HEK293 (cell line): Measurements from ENCODE around the gene PROK2.

ENCODE experiments used
- CTCF ChIA-PET: fragments of 350-600 bp; formaldehyde crosslinking; extraction: SDS; loops from one replicate; lab custom pipeline; 2021; ENCODE audit warnings: antibody characterized with exemption; lab: Yijun Ruan, JAX
- POLR2A ChIA-PET: fragments of 300-600 bp; formaldehyde crosslinking; extraction: SDS; loops from one replicate; lab custom pipeline; 2020; ENCODE audit warnings: antibody characterized with exemption, inconsistent platforms; lab: Yijun Ruan, JAX
- H3K27ac ChIP-seq: fragments of 200-500 bp; sonication (Bioruptor generic); 2 replicates; pipeline ENCODE4 v1.5.1; 2014; ENCODE audit warnings: low read depth, low read length, control low read depth, inconsistent platforms; ENCODE audit errors: extremely low read depth
- H3K36me3 ChIP-seq, 2 experiments: fragments of 200-500 bp in 1 of 2; sonication (Bioruptor generic) in 1 of 2; 1 replicate in 1 of 2; 2 replicates in 1 of 2; pipeline ENCODE4 v1.5.1; 2014 to 2017; ENCODE audit warnings: inconsistent platforms in 2 of 2, low read length in 2 of 2; ENCODE audit not compliant: control insufficient read depth in 2 of 2, insufficient read depth in 1 of 2
- H3K4me1 ChIP-seq: fragments of 200-500 bp; sonication (Bioruptor generic); 2 replicates; pipeline ENCODE4 v1.5.1; 2014; ENCODE audit warnings: mild to moderate bottlenecking, low read length, inconsistent platforms; ENCODE audit not compliant: control insufficient read depth, insufficient read depth
- H3K4me3 ChIP-seq: 2 replicates; pipeline ENCODE4 v1.5.1; 2011; ENCODE audit warnings: low read depth, mild to moderate bottlenecking, control low read depth, low read length, moderate library complexity
- H3K9me3 ChIP-seq: fragments of 200-500 bp; sonication (Bioruptor generic); 2 replicates; pipeline ENCODE4 v1.5.1; 2014; ENCODE audit warnings: low read depth, low read length, inconsistent platforms; ENCODE audit not compliant: control insufficient read depth, insufficient read depth
- GLIS2 ChIP-seq: fragments of 450-650 bp; formaldehyde crosslinking; IDR thresholded peaks from 2 replicates; pipeline ENCODE4 v1.5.1; 2016; ENCODE audit warnings: missing biosample characterization, missing genetic modification characterization
- KLF8 ChIP-seq: fragments of 450-650 bp; formaldehyde crosslinking; IDR thresholded peaks from 2 replicates; pipeline ENCODE4 v1.5.1; 2016; ENCODE audit warnings: missing biosample characterization, missing genetic modification characterization
- ZBTB10 ChIP-seq: fragments of 450-650 bp; formaldehyde crosslinking; IDR thresholded peaks from 2 replicates; pipeline ENCODE4 v1.5.1; 2016; ENCODE audit warnings: missing biosample characterization, missing genetic modification characterization
- ZBTB20 ChIP-seq: fragments of 450-650 bp; formaldehyde crosslinking; IDR thresholded peaks from 2 replicates; pipeline ENCODE4 v1.5.1; 2016; ENCODE audit warnings: missing biosample characterization, missing genetic modification characterization
- ZBTB26 ChIP-seq: fragments of 450-650 bp; formaldehyde crosslinking; optimal IDR thresholded peaks from 2 replicates; pipeline ENCODE3; 2016; ENCODE audit warnings: missing biosample characterization, mild to moderate bottlenecking, missing genetic modification characterization
- ZBTB48 ChIP-seq: fragments of 450-650 bp; formaldehyde crosslinking; IDR thresholded peaks from 2 replicates; pipeline ENCODE4 v1.5.1; 2016; ENCODE audit warnings: missing biosample characterization, missing genetic modification characterization
- ZBTB8A ChIP-seq: fragments of 450-650 bp; formaldehyde crosslinking; IDR thresholded peaks from 2 replicates; pipeline ENCODE4 v1.5.1; 2016; ENCODE audit warnings: missing biosample characterization, missing genetic modification characterization
- ZEB2 ChIP-seq: fragments of 450-650 bp; formaldehyde crosslinking; IDR thresholded peaks from 2 replicates; pipeline ENCODE4 v1.5.1; 2016; ENCODE audit warnings: missing biosample characterization, missing genetic modification characterization
- ZNF10 ChIP-seq: fragments of 450-650 bp; formaldehyde crosslinking; IDR thresholded peaks from 2 replicates; pipeline ENCODE4 v1.5.1; 2017; ENCODE audit warnings: missing biosample characterization, missing genetic modification characterization
- ZNF133 ChIP-seq: fragments of 450-650 bp; formaldehyde crosslinking; IDR thresholded peaks from 2 replicates; pipeline ENCODE4 v1.5.1; 2016; ENCODE audit warnings: missing biosample characterization, missing genetic modification characterization
- ZNF148 ChIP-seq: fragments of 450-650 bp; formaldehyde crosslinking; IDR thresholded peaks from 2 replicates; pipeline ENCODE4 v1.5.0; 2017; ENCODE audit warnings: missing biosample characterization, missing genetic modification characterization, borderline replicate concordance
- ZNF341 ChIP-seq: fragments of 450-650 bp; formaldehyde crosslinking; IDR thresholded peaks from 2 replicates; pipeline ENCODE4; 2016; ENCODE audit warnings: low read depth, missing biosample characterization, missing genetic modification characterization
- ZNF354C ChIP-seq: fragments of 450-650 bp; formaldehyde crosslinking; IDR thresholded peaks from 2 replicates; pipeline ENCODE4 v1.5.1; 2016; ENCODE audit warnings: missing biosample characterization, missing genetic modification characterization, low read depth, borderline replicate concordance
- ZNF404 ChIP-seq: fragments of 450-650 bp; formaldehyde crosslinking; IDR thresholded peaks from 2 replicates; pipeline ENCODE4 v1.5.1; 2017; ENCODE audit warnings: missing biosample characterization, missing genetic modification characterization
- ZNF48 ChIP-seq: fragments of 450-650 bp; formaldehyde crosslinking; IDR thresholded peaks from 2 replicates; pipeline ENCODE4 v1.5.1; 2016; ENCODE audit warnings: missing biosample characterization, missing genetic modification characterization
- ZNF621 ChIP-seq: fragments of 450-650 bp; formaldehyde crosslinking; IDR thresholded peaks from 2 replicates; pipeline ENCODE4 v1.5.1; 2017; ENCODE audit warnings: missing biosample characterization, missing genetic modification characterization
- ZNF677 ChIP-seq: fragments of 450-650 bp; IDR thresholded peaks from 2 replicates; pipeline ENCODE4 v1.5.0; 2018; ENCODE audit warnings: missing biosample characterization, mild to moderate bottlenecking, missing genetic modification characterization, moderate library complexity
- ZNF777 ChIP-seq: fragments of 450-650 bp; formaldehyde crosslinking; IDR thresholded peaks from 2 replicates; pipeline ENCODE4 v1.5.1; 2017; ENCODE audit warnings: missing biosample characterization, missing genetic modification characterization, borderline replicate concordance
- ZNF843 ChIP-seq: fragments of 450-650 bp; formaldehyde crosslinking; IDR thresholded peaks from 2 replicates; pipeline ENCODE4 v1.5.1; 2016; ENCODE audit warnings: missing biosample characterization, missing genetic modification characterization
- ZSCAN16 ChIP-seq: fragments of 450-650 bp; formaldehyde crosslinking; IDR thresholded peaks from 2 replicates; pipeline ENCODE4 v1.5.1; 2016; ENCODE audit warnings: missing biosample characterization, missing genetic modification characterization
- ZSCAN18 ChIP-seq: fragments of 450-650 bp; formaldehyde crosslinking; IDR thresholded peaks from 2 replicates; pipeline ENCODE4 v1.5.1; 2016; ENCODE audit warnings: missing biosample characterization, missing genetic modification characterization

The PROK2 gene

GRCh38 chr3:71784914-71785531, at the start of gene PROK2:
Gene PROK2 (minus strand): TSS chr3:71785148. CDS start chr3:71785052, 96 bp downstream.
- POLR2A ChIA-PET: no interaction called here
- Histone ChIP-seq H3K4me1 (0 out of 2 replicates have a peak, but pooled peaks cover 2% of the 10 kb centered on the region), H3K36me3 (no peaks in the 10 kb centered on the region), H3K4me3 (peak within 1 kb of the TSS; percentile 48), H3K27ac (peak within 1 kb of the TSS; percentile 34; the same call in 1 of the 2 replicates), H3K9me3 (no peaks in the 10 kb centered on the region)
- CTCF ChIA-PET: no interaction called here
- TF ChIP-seq KLF8 (tag by site-specific recombination) (no peak; the same call in 1 of the 2 replicates), ZBTB48 (tag by site-specific recombination) (peak; percentile 4; the same call in 1 of the 2 replicates), ZSCAN18 (tag by site-specific recombination) (no peak), ZBTB8A (tag by site-specific recombination) (peak; percentile 79), ZEB2 (peak; percentile 6; the same call in 1 of the 2 replicates), ZBTB20 (tag by site-specific recombination) (0 out of 2 replicates have a peak, but pooled peaks have one; percentile 53), ZNF777 (peak; percentile 24; the same call in 1 of the 2 replicates), GLIS2 (0 out of 2 replicates have a peak, but pooled peaks have one; percentile 1), ZNF354C (tag by site-specific recombination) (no peak), ZBTB26 (tag by site-specific recombination) (peak; percentile 63), ZSCAN16 (tag by site-specific recombination) (no peak), ZNF341 (tag by site-specific recombination) (peak; percentile 33; the same call in 1 of the 2 replicates)

GRCh38 chr3:71831599-71831998, 46.7 kb upstream of the PROK2 start:
- POLR2A ChIA-PET: no interaction called here
- Histone ChIP-seq H3K9me3 (no peaks in the 10 kb centered on the region), H3K27ac (no peak overlapping the region), H3K36me3 (no peaks in the 10 kb centered on the region), H3K4me3 (no peak overlapping the region)
- CTCF ChIA-PET: no interaction called here
- TF ChIP-seq ZNF48 (tag by site-specific recombination) (no peak), ZNF677 (tag by site-specific recombination) (no peak), ZNF843 (tag by site-specific recombination) (no peak), ZNF621 (no peak), ZNF404 (tag by site-specific recombination) (no peak)
- TF ChIP-seq, all 188 proteins: peak for 0
- H3K4me1 ChIP-seq: no peaks in the 10 kb centered on the region

GRCh38 chr3:71825551-71826283, 40.8 kb upstream of the PROK2 start:
- H3K9me3 ChIP-seq: no peaks in the 10 kb centered on the region
- H3K4me3 ChIP-seq: no peak overlapping the region
- no peak overlapping the region for H3K27ac ChIP-seq
- ChIA-PET POLR2A (no interaction called here), CTCF (interaction anchor here (0.8 kb wide), 1 partner anchor 114 kb away, joined by 3 read pairs; no protein-coding TSS in a partner anchor)
- no peaks in the 10 kb centered on the region for H3K36me3 ChIP-seq
- no peaks in the 10 kb centered on the region for H3K4me1 ChIP-seq
- no peak for TF ChIP-seq ZBTB10 (tag by site-specific recombination)
- no peak for TF ChIP-seq ZNF133 (tag by site-specific recombination)
- no peak for TF ChIP-seq ZNF148
- TF ChIP-seq ZNF10: no peak
